ENCODE measurements around the gene FAM240B. TPM values are rescaled to one million over a fixed set of nuclear protein-coding genes. Genes with fewer than 3 reads are reported as not detected.

The FAM240B gene
- total and polyA plus RNA-seq, 2 of the 4 experiments (the other 2 are of a cell fraction): not detected

DNA sequence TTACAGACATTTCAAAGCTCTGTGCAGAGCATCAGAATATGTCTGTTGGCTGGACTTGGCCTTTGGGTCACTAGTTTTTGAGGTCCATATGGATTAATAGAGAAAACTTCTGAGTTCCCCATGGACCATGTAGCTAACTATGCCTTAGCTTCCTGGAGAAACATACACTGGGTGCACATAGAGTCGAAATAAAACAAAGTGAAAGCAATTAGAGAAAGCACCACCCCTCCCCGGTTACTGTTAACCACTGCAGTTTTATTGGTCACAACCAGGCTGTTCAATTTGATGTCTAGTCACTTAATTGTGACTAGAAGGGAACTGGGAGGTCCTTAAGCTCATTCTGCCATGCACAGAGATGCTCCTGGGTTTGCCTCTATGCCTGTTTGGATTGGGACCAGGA is 4.2 kb downstream of the FAM240B start:
- POLR2A ChIA-PET (ENCODE audit: unreplicated experiment): no interaction called here
- CTCF ChIA-PET: no interaction called here
- WGBS, 2 experiments (ENCODE audit: extremely low coverage in 2 of 2, insufficient read length in 1 of 2): no CpG with 5 or more reads among the region's 2 CpGs
- Histone ChIP-seq H3K27me3 (ENCODE audit: control insufficient read depth, insufficient read depth, low read length) (no peaks in the 10 kb centered on the region), H3K79me1 (ENCODE audit: low read depth in 1 of 2, low read length in 2 of 2) (no peaks in the 10 kb centered on the region), H2BK120ac (ENCODE audit: low read depth, low read length) (no peak overlapping the region), H2BK20ac (ENCODE audit: low read depth, low read length) (no peak overlapping the region), H4K8ac (ENCODE audit: low read depth in 2 of 2, low read length in 2 of 2) (no peak overlapping the region), H2BK5ac (ENCODE audit: low read depth, low read length, poor library complexity, severe bottlenecking) (no peak overlapping the region), H2AK5ac (ENCODE audit: low read depth, low read length) (no peak overlapping the region), H3K9me1 (ENCODE audit: insufficient read depth, low read length) (no peaks in the 10 kb centered on the region), H3K36me3 (ENCODE audit: control insufficient read depth, insufficient read depth, low read length) (no peaks in the 10 kb centered on the region), H2AK9ac (replicated peaks; ENCODE audit: low read depth, low read length, poor library complexity) (no peak overlapping the region), H3K23ac (ENCODE audit: low read depth, low read length) (no peak overlapping the region), H3K4me2 (ENCODE audit: low read depth, low read length) (no peak overlapping the region), H3K9me3 (ENCODE audit: control insufficient read depth, insufficient read depth, low read length) (no peaks in the 10 kb centered on the region), H2BK15ac (ENCODE audit: low read depth, low read length) (no peak overlapping the region), H3K56ac (ENCODE audit: extremely low read depth, insufficient read depth, low read length) (no peak overlapping the region), H4K91ac (ENCODE audit: insufficient read depth, low read depth, low read length) (no peak overlapping the region), H3K4me3 (ENCODE audit: insufficient read depth, low read depth, low read length) (no peak overlapping the region), H3K27ac (ENCODE audit: insufficient read depth, low read length) (no peak overlapping the region), H3K14ac (replicated peaks; ENCODE audit: low read depth, low read length) (no peak overlapping the region), H4K5ac (ENCODE audit: low read depth, low read length) (no peak overlapping the region), H3K9ac (ENCODE audit: low read depth, low read length) (no peak overlapping the region), H3K18ac (ENCODE audit: low read depth, low read length) (no peak overlapping the region), H4K20me1 (ENCODE audit: insufficient read depth, low read length) (no peaks in the 10 kb centered on the region), H2AFZ (replicated peaks; ENCODE audit: low read length, poor library complexity) (no peak overlapping the region), H3K4ac (ENCODE audit: low read depth, low read length) (no peak overlapping the region), H3K4me1 (ENCODE audit: control insufficient read depth, insufficient read depth, low read length) (no peaks in the 10 kb centered on the region)
- BruUV-seq (replicated peaks): no TSS peak
- dilution Hi-C loops (cut with HindIII; ENCODE audit: low sequenced_read_pairs, unreplicated experiment) (no loop called here), in situ Hi-C loops (cut with MboI; ENCODE audit: low sequenced_read_pairs) (no loop called here), intact Hi-C loops (cut with micrococcal nuclease) (loop anchor here (10.0 kb wide), 1 partner anchor 51 kb away; no protein-coding TSS in a partner anchor)
- DNase-seq (no peak), ATAC-seq (ENCODE audit: low read depth) (no peak)
- TF ChIP-seq SMC3 (IDR thresholded peaks at IDR 0.05; ENCODE audit: low read depth, low read length): no peak
- no peak for TF ChIP-seq MAFK (IDR thresholded peaks at IDR 0.05; ENCODE audit: low read depth, low read length)
- TF ChIP-seq RFX5 (IDR thresholded peaks at IDR 0.05; ENCODE audit: low read depth, low read length): no peak
- TF ChIP-seq, protein P1, sequence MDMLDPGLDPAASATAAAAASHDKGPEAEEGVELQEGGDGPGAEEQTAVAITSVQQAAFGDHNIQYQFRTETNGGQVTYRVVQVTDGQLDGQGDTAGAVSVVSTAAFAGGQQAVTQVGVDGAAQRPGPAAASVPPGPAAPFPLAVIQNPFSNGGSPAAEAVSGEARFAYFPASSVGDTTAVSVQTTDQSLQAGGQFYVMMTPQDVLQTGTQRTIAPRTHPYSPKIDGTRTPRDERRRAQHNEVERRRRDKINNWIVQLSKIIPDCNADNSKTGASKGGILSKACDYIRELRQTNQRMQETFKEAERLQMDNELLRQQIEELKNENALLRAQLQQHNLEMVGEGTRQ (IDR thresholded peaks at IDR 0.05; ENCODE audit: low read depth, low read length): no peak
- TF ChIP-seq, protein P2, sequence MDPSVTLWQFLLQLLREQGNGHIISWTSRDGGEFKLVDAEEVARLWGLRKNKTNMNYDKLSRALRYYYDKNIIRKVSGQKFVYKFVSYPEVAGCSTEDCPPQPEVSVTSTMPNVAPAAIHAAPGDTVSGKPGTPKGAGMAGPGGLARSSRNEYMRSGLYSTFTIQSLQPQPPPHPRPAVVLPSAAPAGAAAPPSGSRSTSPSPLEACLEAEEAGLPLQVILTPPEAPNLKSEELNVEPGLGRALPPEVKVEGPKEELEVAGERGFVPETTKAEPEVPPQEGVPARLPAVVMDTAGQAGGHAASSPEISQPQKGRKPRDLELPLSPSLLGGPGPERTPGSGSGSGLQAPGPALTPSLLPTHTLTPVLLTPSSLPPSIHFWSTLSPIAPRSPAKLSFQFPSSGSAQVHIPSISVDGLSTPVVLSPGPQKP (IDR thresholded peaks at IDR 0.05; ENCODE audit: borderline replicate concordance, low read depth, low read length): no peak
- TF ChIP-seq CEBPB (IDR thresholded peaks at IDR 0.05; ENCODE audit: low read depth, low read length): no peak
- TF ChIP-seq POLR2A (IDR thresholded peaks at IDR 0.05; ENCODE audit: low read depth, low read length): no peak
- TF ChIP-seq BHLHE40 (IDR thresholded peaks at IDR 0.05; ENCODE audit: low read depth, low read length): no peak
- TF ChIP-seq NFE2L2 (IDR thresholded peaks at IDR 0.05; ENCODE audit: low read depth, low read length): no peak
- TF ChIP-seq MXI1 (IDR thresholded peaks at IDR 0.05; ENCODE audit: borderline replicate concordance, low read depth, low read length): no peak
- no peak for TF ChIP-seq RCOR1 (IDR thresholded peaks at IDR 0.05; ENCODE audit: insufficient replicate concordance, low read length)
- no peak for TF ChIP-seq MAZ (IDR thresholded peaks at IDR 0.05; ENCODE audit: borderline replicate concordance, low read depth, low read length)
- TF ChIP-seq FOS (IDR thresholded peaks at IDR 0.05; ENCODE audit: low read depth, low read length): no peak
- TF ChIP-seq RAD21 (IDR thresholded peaks at IDR 0.05; ENCODE audit: low read length): no peak
- TF ChIP-seq CHD1 (IDR thresholded peaks at IDR 0.05; ENCODE audit: low read depth, low read length): no peak
- TF ChIP-seq, protein P3, sequence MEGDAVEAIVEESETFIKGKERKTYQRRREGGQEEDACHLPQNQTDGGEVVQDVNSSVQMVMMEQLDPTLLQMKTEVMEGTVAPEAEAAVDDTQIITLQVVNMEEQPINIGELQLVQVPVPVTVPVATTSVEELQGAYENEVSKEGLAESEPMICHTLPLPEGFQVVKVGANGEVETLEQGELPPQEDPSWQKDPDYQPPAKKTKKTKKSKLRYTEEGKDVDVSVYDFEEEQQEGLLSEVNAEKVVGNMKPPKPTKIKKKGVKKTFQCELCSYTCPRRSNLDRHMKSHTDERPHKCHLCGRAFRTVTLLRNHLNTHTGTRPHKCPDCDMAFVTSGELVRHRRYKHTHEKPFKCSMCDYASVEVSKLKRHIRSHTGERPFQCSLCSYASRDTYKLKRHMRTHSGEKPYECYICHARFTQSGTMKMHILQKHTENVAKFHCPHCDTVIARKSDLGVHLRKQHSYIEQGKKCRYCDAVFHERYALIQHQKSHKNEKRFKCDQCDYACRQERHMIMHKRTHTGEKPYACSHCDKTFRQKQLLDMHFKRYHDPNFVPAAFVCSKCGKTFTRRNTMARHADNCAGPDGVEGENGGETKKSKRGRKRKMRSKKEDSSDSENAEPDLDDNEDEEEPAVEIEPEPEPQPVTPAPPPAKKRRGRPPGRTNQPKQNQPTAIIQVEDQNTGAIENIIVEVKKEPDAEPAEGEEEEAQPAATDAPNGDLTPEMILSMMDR (conservative IDR thresholded peaks at IDR 0.05; ENCODE audit: low read depth, low read length): no peak
